HG03175 (cell line): ENCODE results near the gene BEST3.

Experiments used
- ATAC-seq: cut with Tn5 transposase; IDR thresholded peaks from one replicate; pipeline ENCODE4 v1.9.1; 2021; ENCODE audit warnings: mild to moderate bottlenecking, moderate library complexity; ENCODE audit not compliant: unreplicated experiment

Gene BEST3

GRCh38 chr12:69698769-69699540 lies at the start of gene BEST3:
Gene BEST3 (minus strand): TSS chr12:69699303. CDS start chr12:69697798, 1,505 bp downstream.
- ATAC-seq = no peak

GRCh38 chr12:69744109-69744508 lies 45.0 kb upstream of the BEST3 start:
- ATAC-seq = no peak

- ATAC-seq = peak; percentile 41
These were observed 40.4 kb upstream of the BEST3 start for GRCh38 chr12:69739287-69740191.

- ATAC-seq = peak; percentile 84
These were observed 39.5 kb upstream of the BEST3 start, which contains the start of gene RAB3IP for GRCh38 chr12:69738351-69739286. Gene RAB3IP (plus strand): TSS chr12:69738860. CDS start chr12:69755409, 16,549 bp downstream.

GRCh38 chr12:69733638-69734037 lies 34.5 kb upstream of the BEST3 start:
- no peak for ATAC-seq

- no peak for ATAC-seq
These were observed 33.0 kb upstream of the BEST3 start for GRCh38 chr12:69732088-69732487.

DNA sequence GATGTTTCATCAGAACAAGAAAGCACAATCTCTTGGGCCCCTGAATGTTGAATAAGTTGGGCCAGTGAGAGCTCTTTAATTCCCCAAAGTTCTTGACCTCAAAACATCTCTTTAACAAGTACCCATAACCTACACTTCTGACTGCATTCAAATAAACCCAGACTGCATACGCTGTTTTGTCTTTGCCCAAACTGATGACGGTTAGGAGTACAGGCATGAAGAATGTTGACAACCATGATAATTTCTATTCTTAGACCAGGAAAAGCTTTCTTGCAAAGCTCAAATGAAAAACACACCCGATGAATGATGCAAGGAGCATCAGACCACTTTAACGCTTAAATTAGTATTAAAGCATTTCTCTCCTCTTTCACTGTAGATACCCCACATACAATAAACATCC lies 27.8 kb upstream of the BEST3 start:
- no peak for ATAC-seq

- no peak for ATAC-seq
These were observed 21.6 kb upstream of the BEST3 start for GRCh38 chr12:69720750-69721149.

GRCh38 chr12:69719336-69720316 lies 20.5 kb upstream of the BEST3 start:
- ATAC-seq = no peak

- no peak for ATAC-seq
These were observed 15.4 kb upstream of the BEST3 start for GRCh38 chr12:69714542-69714941.

- ATAC-seq = no peak
These were observed 13.7 kb upstream of the BEST3 start for GRCh38 chr12:69712826-69713225.

DNA sequence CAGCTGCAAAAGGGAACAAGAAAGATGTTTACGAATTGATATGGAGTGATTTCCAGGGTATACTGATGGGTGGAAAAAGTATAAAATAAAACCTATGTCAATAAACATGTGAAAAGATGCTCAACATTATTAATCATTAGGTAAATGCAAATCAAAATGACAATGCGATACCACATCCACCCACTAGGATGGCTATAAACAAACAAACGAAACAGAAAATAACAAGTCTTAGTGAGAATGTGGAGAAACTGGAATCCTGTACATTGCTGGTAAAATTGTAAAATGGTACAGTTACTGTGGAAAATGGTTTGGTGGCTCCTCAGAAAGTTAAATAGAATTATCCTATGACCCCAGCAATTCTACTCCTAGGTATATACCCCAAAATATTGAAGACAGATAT lies 9.5 kb upstream of the BEST3 start:
- no peak for ATAC-seq

DNA sequence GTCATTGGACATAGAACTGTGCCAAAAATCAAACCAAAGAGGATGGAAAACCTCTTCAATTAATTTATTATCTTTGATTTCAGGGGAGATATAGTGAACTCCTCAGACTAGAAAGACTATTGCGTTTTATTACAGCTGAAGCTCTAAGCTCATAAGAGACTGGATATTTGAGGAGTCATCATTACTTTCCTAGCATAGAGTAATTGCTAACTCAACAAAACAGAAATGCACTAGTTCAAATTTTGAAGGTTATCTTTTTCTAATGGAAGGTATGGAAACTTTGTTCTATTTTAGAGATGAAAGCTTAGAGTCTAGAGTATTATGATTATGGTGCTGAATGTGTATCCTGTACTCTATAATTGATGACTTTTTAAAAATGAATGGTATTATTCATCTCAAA lies 5.3 kb upstream of the BEST3 start:
- no peak for ATAC-seq

- ATAC-seq = no peak
These were observed 4.1 kb upstream of the BEST3 start for GRCh38 chr12:69703146-69703642.

DNA sequence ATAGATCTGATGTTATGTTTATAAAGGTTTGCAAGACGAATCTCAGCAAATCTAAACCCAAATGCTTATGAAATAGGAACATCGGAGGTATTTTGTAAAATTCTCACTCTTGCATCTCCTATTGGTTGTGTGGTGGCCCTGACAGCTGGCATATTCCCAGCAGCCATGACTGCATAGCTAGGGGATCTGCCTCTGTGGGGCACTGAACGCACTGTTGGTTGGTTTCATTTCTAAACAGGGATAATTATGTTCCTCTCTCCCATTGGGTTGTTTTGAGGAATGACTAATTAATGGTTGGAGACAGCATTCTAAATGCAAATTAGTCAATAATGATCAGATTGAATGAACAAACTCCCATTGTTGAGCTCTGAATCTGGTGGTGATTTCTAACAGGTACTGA lies 2.7 kb upstream of the BEST3 start:
- ATAC-seq = no peak

GRCh38 chr12:69698054-69698453 lies 1.0 kb downstream of the BEST3 start:
- no peak for ATAC-seq

DNA sequence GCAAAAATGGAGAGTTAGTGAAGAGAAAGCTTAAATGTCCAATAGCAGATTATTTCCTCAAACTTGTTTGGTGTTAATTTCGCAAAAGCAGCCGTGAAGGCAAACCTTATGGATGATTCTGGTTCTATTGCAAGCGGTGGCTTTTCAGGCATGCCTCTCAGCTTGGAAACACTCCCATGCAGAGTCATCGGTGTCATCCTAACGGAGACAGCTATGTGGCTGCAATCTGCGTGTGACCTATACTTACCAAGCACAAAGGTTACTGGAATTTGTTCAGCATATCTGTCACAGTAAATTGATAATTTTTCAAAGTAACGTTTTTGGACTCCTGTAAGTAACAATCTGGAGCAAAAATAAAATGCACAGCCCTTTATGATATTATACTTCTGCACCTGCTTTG lies 5.0 kb downstream of the BEST3 start:
- ATAC-seq = no peak

DNA sequence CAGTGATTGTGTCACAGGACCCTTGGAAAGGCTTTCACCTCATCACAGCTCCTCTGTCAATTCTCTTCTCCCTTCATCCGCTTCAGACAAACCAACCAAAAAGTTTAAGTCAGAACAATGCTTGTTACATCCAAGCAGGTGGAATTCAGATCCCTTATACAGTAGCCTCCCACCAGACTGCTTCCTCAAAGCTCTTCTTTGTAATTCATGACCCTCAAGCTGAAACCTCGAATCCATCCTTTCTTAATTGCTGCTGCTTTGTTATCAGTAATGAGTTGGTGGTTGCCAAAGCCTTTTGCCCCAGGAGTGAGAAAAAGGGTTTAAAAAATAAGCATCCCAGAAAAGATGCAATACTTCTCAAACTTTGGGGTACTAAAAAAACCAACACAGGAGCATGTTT lies 9.5 kb downstream of the BEST3 start:
- no peak for ATAC-seq
